K562 (cell line): ENCODE measurements around the gene NAP1L1. TPM values are rescaled to one million over a fixed set of nuclear protein-coding genes. Genes with fewer than 3 reads are reported as not detected.

Experiments used
- ATAC-seq: fragments of 200-7000 bp; cut with Tn5 transposase; 3 replicates; pipeline ENCODE4 v1.9.1; 2020; ENCODE audit warnings: moderate library complexity
- BruUV-seq: library from RNA; stranded (reverse); fragments of 400-500 nt; replicated peaks from 2 replicates; lab custom pipeline; 2021; lab: Mats Ljungman, UMichigan
- CTCF ChIA-PET: fragments of 300-600 bp; formaldehyde crosslinking; extraction: SDS; loops from one replicate; lab custom pipeline; 2021; ENCODE audit warnings: low intra/inter-chr PET ratio; lab: Yijun Ruan, JAX
- POLR2A ChIA-PET: fragments of 300-600, 350-650 bp; sonication (Branson Sonifier 250); formaldehyde crosslinking; extraction: SDS; loops from one replicate; lab custom pipeline; 2021; ENCODE audit warnings: antibody characterized with exemption, inconsistent platforms; lab: Yijun Ruan, JAX
- DNase-seq, 4 experiments: peaks; one replicate each; pipeline versions ENCODE4 v3.0.0 to v3.0.0-alpha.2; 2011 to 2018; ENCODE audit warnings: low spot score in 3 of 4, mixed read lengths in 3 of 4; ENCODE audit errors: extremely low read depth in 1 of 4
- FAIRE-seq: peaks from 2 replicates; lab custom pipeline; 2011; peaks lifted over from hg19 to GRCh38; lab: Jason Lieb, UNC
- H2AFZ ChIP-seq: 2 replicates; pipeline ENCODE4 v1.6.0; 2011; ENCODE audit warnings: low read depth, low read length, control low read depth, inconsistent platforms
- H3K27ac ChIP-seq: fragments of 200-600 bp; 3 replicates; pipeline ENCODE4 v1.8.0; 2011; ENCODE audit warnings: low read depth, mild to moderate bottlenecking, control low read depth, inconsistent platforms, low read length, moderate library complexity, mixed read lengths; ENCODE audit errors: extremely low read depth
- H3K27me3 ChIP-seq, 2 experiments: fragments of 300-600 bp in 1 of 2; 2 replicates in 1 of 2; 3 replicates in 1 of 2; pipeline versions ENCODE4 v1.6.0 to v1.8.0; 2011; ENCODE audit warnings: inconsistent platforms in 2 of 2, low read length in 2 of 2, mild to moderate bottlenecking in 1 of 2, mixed read lengths in 1 of 2, moderate library complexity in 1 of 2; ENCODE audit not compliant: control insufficient read depth in 2 of 2, insufficient read depth in 2 of 2
- H3K36me3 ChIP-seq: fragments of 300-600 bp; 3 replicates; pipeline ENCODE4 v1.8.0; 2011; ENCODE audit warnings: mild to moderate bottlenecking, low read length, inconsistent platforms; ENCODE audit not compliant: control insufficient read depth, insufficient read depth
- H3K4me1 ChIP-seq, 2 experiments: fragments of 200-600 bp in 1 of 2; replicated peaks in 1 of 2; 2 replicates in 1 of 2; 3 replicates in 1 of 2; pipeline versions ENCODE4 v1.5.1 to v1.8.0; 2011; ENCODE audit warnings: inconsistent platforms in 2 of 2, low read length in 2 of 2, mild to moderate bottlenecking in 1 of 2, mixed read lengths in 1 of 2, moderate library complexity in 1 of 2; ENCODE audit not compliant: control insufficient read depth in 2 of 2, insufficient read depth in 2 of 2
- H3K4me2 ChIP-seq: 2 replicates; pipeline ENCODE4 v1.6.1; 2011; ENCODE audit warnings: low read length, control low read depth, inconsistent platforms, mixed read lengths; ENCODE audit not compliant: insufficient read depth
- H3K4me3 ChIP-seq: fragments of 200-600 bp; sonication (generic), shearing (Covaris generic); 2 replicates; pipeline ENCODE4 v1.5.1; 2016; ENCODE audit warnings: control low read depth, inconsistent platforms
- H3K79me2 ChIP-seq: fragments of 200-600 bp; 3 replicates; pipeline ENCODE4 v1.8.0; 2011; ENCODE audit warnings: low read length, inconsistent platforms; ENCODE audit not compliant: control insufficient read depth, insufficient read depth
- H3K9ac ChIP-seq, 2 experiments: 2 replicates each; pipeline versions ENCODE4 v1.6.0 to v1.6.1; 2011; ENCODE audit warnings: low read depth in 2 of 2, low read length in 2 of 2, control low read depth in 1 of 2, inconsistent platforms in 1 of 2, mild to moderate bottlenecking in 1 of 2, mixed read lengths in 1 of 2; ENCODE audit not compliant: insufficient read depth in 1 of 2
- H3K9me1 ChIP-seq: one replicate; pipeline ENCODE4 v1.6.0; 2011; ENCODE audit warnings: inconsistent platforms, mild to moderate bottlenecking, low read length, moderate library complexity; ENCODE audit not compliant: control insufficient read depth, insufficient read depth
- H3K9me3 ChIP-seq: replicated peaks from 2 replicates; pipeline ENCODE4 v1.5.1; 2011; ENCODE audit warnings: low read depth, low read length, inconsistent platforms; ENCODE audit not compliant: control insufficient read depth, insufficient read depth
- H4K20me1 ChIP-seq: replicated peaks from 2 replicates; pipeline ENCODE4 v1.6.1; 2011; ENCODE audit warnings: low read length, inconsistent platforms, mixed read lengths; ENCODE audit not compliant: control insufficient read depth, insufficient read depth
- DIDO1 ChIP-seq: fragments of 450-650 bp; IDR thresholded peaks from 2 replicates; pipeline ENCODE4 v1.6.1; 2016; ENCODE audit warnings: low read depth, missing biosample characterization, missing genetic modification characterization
- FOSL1 ChIP-seq: fragments of 200-800 bp; sonication (Bioruptor generic); conservative IDR thresholded peaks from 2 replicates; pipeline ENCODE4 v1.6.1; 2016; ENCODE audit warnings: missing genetic modification characterization, missing compliant biosample characterization
- GMEB1 ChIP-seq: fragments of 250-450 bp; sonication (Bioruptor Pico); IDR thresholded peaks from 2 replicates; pipeline ENCODE4 v1.4.0; 2020; ENCODE audit warnings: mild to moderate bottlenecking
- HDAC1 ChIP-seq, 2 experiments: fragments of 450-650 bp; IDR thresholded peaks; 2 replicates each; pipeline ENCODE4 v1.6.1; 2016 to 2017; ENCODE audit warnings: inconsistent platforms in 1 of 2, mild to moderate bottlenecking in 1 of 2, moderate library complexity in 1 of 2
- HMBOX1 ChIP-seq: sonication (generic); IDR thresholded peaks from 2 replicates; pipeline ENCODE4 v1.6.1; 2016
- MTA1 ChIP-seq: fragments of 450-650 bp; IDR thresholded peaks from 2 replicates; pipeline ENCODE4 v1.6.1; 2017; ENCODE audit warnings: borderline replicate concordance
- NCOA6 ChIP-seq: fragments of 450-650 bp; IDR thresholded peaks from 2 replicates; pipeline ENCODE4 v1.6.1; 2017; ENCODE audit warnings: mild to moderate bottlenecking
- TAF15 ChIP-seq: fragments of 200-400 bp; formaldehyde crosslinking; IDR thresholded peaks from 2 replicates; pipeline ENCODE4 v1.6.1; 2017; ENCODE audit warnings: mild to moderate bottlenecking, low read depth, low read length, moderate library complexity
- ZBTB43 ChIP-seq: sonication (generic); formaldehyde crosslinking; IDR thresholded peaks from 2 replicates; pipeline ENCODE4 v1.8.0; 2023; ENCODE audit warnings: mild to moderate bottlenecking, missing genetic modification reagents
- ZFP30 ChIP-seq: fragments of 250-450 bp; sonication (Bioruptor Pico); IDR thresholded peaks from 2 replicates; pipeline ENCODE4 v1.8.0; 2022; ENCODE audit warnings: moderate library complexity, mild to moderate bottlenecking, inconsistent platforms, borderline replicate concordance
- WGBS: fragments of 100-300 bp; shearing (Covaris generic); methylation state at CpG from one replicate; pipeline ENCODE4 v1.1.6; 2016; ENCODE audit warnings: low coverage, mixed read lengths; ENCODE audit not compliant: insufficient coverage; ENCODE audit errors: missing lambda C conversion rate; 5-methylcytosine and 5-hydroxymethylcytosine counted together
- in situ Hi-C: fragments of 300-500 bp; cut with MboI; formaldehyde crosslinking; loops from 4 replicates; pipeline ENCODE4 v1.15.0; 2018; ENCODE audit warnings: inconsistent platforms, mixed read lengths
- intact Hi-C: fragments of 100-400 bp; cut with micrococcal nuclease; formaldehyde crosslinking; loops from 2 replicates; pipeline ENCODE4 v1.14.2; 2022
- polyA plus RNA-seq, 8 experiments: library from polyadenylated mRNA; depleted of rRNA in 4 of 8; stranded (reverse) in 5 of 8; unstranded in 3 of 8; fragments of >200 nt; fragmentation: Nextera tagmentation in 2 of 8; fragmentation: Illumina TruSeq in 1 of 8; extraction: Ambion mirVana in 2 of 8; extraction: Trizol in 1 of 8; gene quantifications; 2 replicates each; pipeline versions ENCODE4 v1.2.1 to v1.2.3, GENCODE V29; 2011 to 2014; ENCODE audit warnings: inconsistent platforms in 1 of 8, missing spikeins in 1 of 8
- total RNA-seq, 7 experiments: library from RNA; depleted of rRNA in 6 of 7; stranded (reverse); fragments of >200 nt in 6 of 7; fragmentation: Illumina TruSeq in 2 of 7; extraction: Trizol in 2 of 7; gene quantifications; 2 replicates each; pipeline versions ENCODE4 v1.2.1 to v1.2.3, GENCODE V29; 2011 to 2021; ENCODE audit warnings: low replicate concordance in 1 of 7
- TF ChIP-seq, protein P1 (sequence below): fragments of 450-650 bp; IDR thresholded peaks from 2 replicates; pipeline ENCODE4 v1.7.1; 2018; ENCODE audit warnings: mild to moderate bottlenecking, low read depth; ENCODE audit not compliant: partially characterized antibody
- TF ChIP-seq, protein P2 (sequence below): fragments of 250-450 bp; sonication (Bioruptor Pico); IDR thresholded peaks from 2 replicates; pipeline ENCODE4 v1.8.0; 2021; ENCODE audit warnings: moderate library complexity, mild to moderate bottlenecking, inconsistent platforms

The NAP1L1 gene
- total and polyA plus RNA-seq, 9 of the 15 experiments (the other 6 are each of a cell fraction or from before 2014, with no cell fraction given) = 287 to 747 (median 450) TPM

GRCh38 chr12:76124456-76124855, 40.0 kb upstream of the NAP1L1 start:
- peak overlapping the region; percentile 74 for H2AFZ ChIP-seq
- in situ Hi-C loops = no loop called here
- no peak overlapping the region for H3K9ac ChIP-seq
- FAIRE-seq = peak; percentile 49
- BruUV-seq = no TSS peak
- peak; percentile 37; the same call in 2 of the 3 replicates for ATAC-seq
- intact Hi-C loops = no loop called here
- H3K9me1 ChIP-seq = no peaks in the 10 kb centered on the region
- H3K27me3 ChIP-seq = no peaks in the 10 kb centered on the region
- H3K4me1 ChIP-seq = no peaks in the 10 kb centered on the region; a peak in 1 of 5 replicates
- H4K20me1 ChIP-seq = no peaks in the 10 kb centered on the region
- no peak overlapping the region for H3K4me3 ChIP-seq
- CTCF ChIA-PET = no interaction called here
- no peak overlapping the region for H3K27ac ChIP-seq
- WGBS = 24% methylated on average over 5 of the region's 5 CpGs
- DNase-seq = no peak
- H3K4me2 ChIP-seq = no peak overlapping the region
- H3K9me3 ChIP-seq = no peaks in the 10 kb centered on the region
- H3K36me3 ChIP-seq = no peaks in the 10 kb centered on the region
- POLR2A ChIA-PET = interaction anchor here (0.7 to 2.4 kb wide), 3 partner anchors 10 to 22 kb away, joined by 3 to 9 read pairs (median 3); no protein-coding TSS in a partner anchor
- no peaks in the 10 kb centered on the region for H3K79me2 ChIP-seq
- TF ChIP-seq FOSL1 (tag) (peak; percentile 42; the same call in 1 of the 2 replicates), MTA1 (0 out of 2 replicates have a peak, but pooled peaks have one; percentile 34), NCOA6 (no peak), GMEB1 (CRISPR knock-in tag) (no peak), DIDO1 (no peak), HDAC1 (IDR thresholded peaks at IDR 0.05) (no peak), ZFP30 (CRISPR knock-in tag) (no peak), ZBTB43 (no peak), HMBOX1 (no peak), TAF15 (no peak)
- TF ChIP-seq, protein P1, sequence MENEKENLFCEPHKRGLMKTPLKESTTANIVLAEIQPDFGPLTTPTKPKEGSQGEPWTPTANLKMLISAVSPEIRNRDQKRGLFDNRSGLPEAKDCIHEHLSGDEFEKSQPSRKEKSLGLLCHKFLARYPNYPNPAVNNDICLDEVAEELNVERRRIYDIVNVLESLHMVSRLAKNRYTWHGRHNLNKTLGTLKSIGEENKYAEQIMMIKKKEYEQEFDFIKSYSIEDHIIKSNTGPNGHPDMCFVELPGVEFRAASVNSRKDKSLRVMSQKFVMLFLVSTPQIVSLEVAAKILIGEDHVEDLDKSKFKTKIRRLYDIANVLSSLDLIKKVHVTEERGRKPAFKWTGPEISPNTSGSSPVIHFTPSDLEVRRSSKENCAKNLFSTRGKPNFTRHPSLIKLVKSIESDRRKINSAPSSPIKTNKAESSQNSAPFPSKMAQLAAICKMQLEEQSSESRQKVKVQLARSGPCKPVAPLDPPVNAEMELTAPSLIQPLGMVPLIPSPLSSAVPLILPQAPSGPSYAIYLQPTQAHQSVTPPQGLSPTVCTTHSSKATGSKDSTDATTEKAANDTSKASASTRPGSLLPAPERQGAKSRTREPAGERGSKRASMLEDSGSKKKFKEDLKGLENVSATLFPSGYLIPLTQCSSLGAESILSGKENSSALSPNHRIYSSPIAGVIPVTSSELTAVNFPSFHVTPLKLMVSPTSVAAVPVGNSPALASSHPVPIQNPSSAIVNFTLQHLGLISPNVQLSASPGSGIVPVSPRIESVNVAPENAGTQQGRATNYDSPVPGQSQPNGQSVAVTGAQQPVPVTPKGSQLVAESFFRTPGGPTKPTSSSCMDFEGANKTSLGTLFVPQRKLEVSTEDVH = no peak
- TF ChIP-seq, protein P2, sequence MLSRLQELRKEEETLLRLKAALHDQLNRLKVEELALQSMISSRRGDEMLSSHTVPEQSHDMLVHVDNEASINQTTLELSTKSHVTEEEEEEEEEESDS (CRISPR knock-in tag) = no peak
- TF ChIP-seq, all 486 proteins: peak for 2
